ENCODE results near the gene METTL25B. TPM values are rescaled to one million over a fixed set of nuclear protein-coding genes. Genes with fewer than 3 reads are reported as not detected.

Gene METTL25B
- total and polyA plus RNA-seq, 2 donors (not counting 1 experiment from before 2014, with no cell fraction given) = 78.3 to 81.1 TPM

GRCh38 chr1:156738916-156739315, 10.6 kb downstream of the METTL25B start:
- intact Hi-C loops (cut with micrococcal nuclease) = no loop called here
- Histone ChIP-seq H3K4me3 (ENCODE audit: control extremely low read depth in 1 of 5, extremely low read depth in 1 of 5, insufficient read depth in 1 of 5, low read depth in 2 of 5, low read length in 4 of 5) (no peak overlapping the region), H4K20me1 (ENCODE audit: control insufficient read depth, insufficient read depth, low read length, poor library complexity, severe bottlenecking) (no peaks in the 10 kb centered on the region), H3K79me2 (ENCODE audit: control insufficient read depth, insufficient read depth, low read length) (peaks cover 18% of the 10 kb centered on the region), H2AFZ (ENCODE audit: insufficient read depth, low read depth, low read length, poor library complexity, severe bottlenecking) (no peak overlapping the region), H3K4me2 (replicated peaks; ENCODE audit: low read depth, low read length, poor library complexity, severe bottlenecking) (no peak overlapping the region), H3K27ac (ENCODE audit: low read length in 2 of 2) (no peak overlapping the region), H3K36me3 (replicated peaks in 1 of 2; ENCODE audit: control extremely low read depth in 1 of 2, control insufficient read depth in 1 of 2, extremely low read depth in 1 of 2, insufficient read depth in 2 of 2, low read length in 1 of 2) (peaks cover 0 to 45% of the 10 kb centered on the region in 2 experiments), H3K9me3 (ENCODE audit: control extremely low read depth in 1 of 3, control insufficient read depth in 2 of 3, insufficient read depth in 1 of 3, low read length in 2 of 3) (no peaks in the 10 kb centered on the region), H3K4me1 (ENCODE audit: control insufficient read depth in 2 of 2, insufficient read depth in 2 of 2, low read length in 2 of 2) (peaks cover 15 to 20% of the 10 kb centered on the region in 2 donors), H3K9ac (ENCODE audit: low read length) (no peak overlapping the region), H3K27me3 (replicated peaks in 1 of 4; ENCODE audit: control extremely low read depth in 1 of 4, control insufficient read depth in 3 of 4, insufficient read depth in 4 of 4, low read length in 3 of 4) (no peaks in the 10 kb centered on the region)
- TF ChIP-seq EZH2 (IDR thresholded peaks at IDR 0.05; ENCODE audit: borderline replicate concordance, insufficient read depth, low read depth, low read length, poor library complexity, severe bottlenecking) (no peak), CTCF (IDR thresholded peaks at IDR 0.05) (no peak)
- no CpG with 5 or more reads among the region's 2 CpGs for WGBS (ENCODE audit: insufficient coverage)
- H3K27ac Mint-ChIP-seq = peak overlapping the region; percentile 12
- ChIA-PET POLR2A (no interaction called here), CTCF (interaction anchor here (1.0 to 1.3 kb wide), 5 partner anchors 9 to 49 kb away, joined by 3 to 5 read pairs (median 4); partner anchors contain the start of genes ISG20L2, METTL25B and PRCC)
- no peaks in the 10 kb centered on the region for H3K27me3 Mint-ChIP-seq
- peaks cover 28% of the 10 kb centered on the region for H3K4me1 Mint-ChIP-seq
- DNase-seq = no peak
- ATAC-seq (ENCODE audit: low read depth) = no peak
- H3K4me3 Mint-ChIP-seq = peak overlapping the region; percentile 46
- peaks cover 2% of the 10 kb centered on the region for H3K9me3 Mint-ChIP-seq (ENCODE audit: insufficient read depth)

GRCh38 chr1:156740237-156740740, 12.0 kb downstream of the METTL25B start:
- H3K27me3 Mint-ChIP-seq = no peaks in the 10 kb centered on the region
- DNase-seq = no peak
- intact Hi-C loops (cut with micrococcal nuclease) = no loop called here
- H3K79me2 ChIP-seq (ENCODE audit: control insufficient read depth, insufficient read depth, low read length) = peaks cover 18% of the 10 kb centered on the region
- TF ChIP-seq CTCF (IDR thresholded peaks at IDR 0.05) (no peak), EZH2 (IDR thresholded peaks at IDR 0.05; ENCODE audit: borderline replicate concordance, insufficient read depth, low read depth, low read length, poor library complexity, severe bottlenecking) (no peak)
- H3K9me3 ChIP-seq (ENCODE audit: control extremely low read depth in 1 of 3, control insufficient read depth in 2 of 3, insufficient read depth in 1 of 3, low read length in 2 of 3) = no peaks in the 10 kb centered on the region
- no peaks in the 10 kb centered on the region for H4K20me1 ChIP-seq (ENCODE audit: control insufficient read depth, insufficient read depth, low read length, poor library complexity, severe bottlenecking)
- ATAC-seq (ENCODE audit: low read depth) = no peak
- POLR2A ChIA-PET = interaction anchor here (1.1 to 2.8 kb wide), 3 partner anchors 11 to 27 kb away, joined by 21 to 43 read pairs (median 39); partner anchors contain the start of genes HDGF, ISG20L2, METTL25B and PRCC
- H3K27me3 ChIP-seq (replicated peaks in 1 of 4; ENCODE audit: control extremely low read depth in 1 of 4, control insufficient read depth in 3 of 4, insufficient read depth in 4 of 4, low read length in 3 of 4) = no peaks in the 10 kb centered on the region
- peaks cover 30% of the 10 kb centered on the region for H3K4me1 Mint-ChIP-seq
- H3K4me3 Mint-ChIP-seq = peak overlapping the region; percentile 96
- WGBS (ENCODE audit: insufficient coverage) = 27% methylated on average over 4 of the region's 7 CpGs
- H3K36me3 ChIP-seq (replicated peaks in 1 of 2; ENCODE audit: control extremely low read depth in 1 of 2, control insufficient read depth in 1 of 2, extremely low read depth in 1 of 2, insufficient read depth in 2 of 2, low read length in 1 of 2) = peaks cover 0 to 50% of the 10 kb centered on the region in 2 experiments
- H3K27ac ChIP-seq (ENCODE audit: low read length in 2 of 2) = peak overlapping the region; percentile 77 to 95
- H3K4me3 ChIP-seq (ENCODE audit: control extremely low read depth in 1 of 5, extremely low read depth in 1 of 5, insufficient read depth in 1 of 5, low read depth in 2 of 5, low read length in 4 of 5) = peak overlapping the region; percentile 45 to 85 (median 71)
- H3K9ac ChIP-seq (ENCODE audit: low read length) = peak overlapping the region; percentile 75
- H3K4me1 ChIP-seq (ENCODE audit: control insufficient read depth in 2 of 2, insufficient read depth in 2 of 2, low read length in 2 of 2) = peaks cover 15 to 20% of the 10 kb centered on the region in 2 donors
- CTCF ChIA-PET = interaction anchor here (1.2 to 5.1 kb wide), 6 partner anchors 12 to 114 kb away, joined by 3 to 43 read pairs (median 5); partner anchors contain the start of genes ISG20L2, METTL25B and PRCC
- H2AFZ ChIP-seq (ENCODE audit: insufficient read depth, low read depth, low read length, poor library complexity, severe bottlenecking) = peak overlapping the region; percentile 82
- H3K4me2 ChIP-seq (replicated peaks; ENCODE audit: low read depth, low read length, poor library complexity, severe bottlenecking) = peak overlapping the region; percentile 84
- H3K27ac Mint-ChIP-seq = peak overlapping the region; percentile 98
- H3K9me3 Mint-ChIP-seq (ENCODE audit: insufficient read depth) = peaks cover 2% of the 10 kb centered on the region

Data from B cell (primary cell).